Mesenchymal stem cell (in vitro differentiated cells and primary cell): ENCODE results near the gene LENEP.

Source experiments
- DNase-seq: peaks from one replicate; pipeline ENCODE4 v3.0.0-alpha.2; 2013
- H2AFZ ChIP-seq: one replicate; pipeline ENCODE4 v1.6.1; 2013; ENCODE audit warnings: low read depth, mild to moderate bottlenecking, control low read depth, inconsistent platforms, low read length, moderate library complexity
- H2AK5ac ChIP-seq: 2 replicates; pipeline ENCODE4 v1.6.1; 2013; ENCODE audit warnings: low read length, moderate library complexity, mild to moderate bottlenecking, inconsistent platforms; ENCODE audit not compliant: severe bottlenecking
- H2BK120ac ChIP-seq: one replicate; pipeline ENCODE4 v1.6.1; 2013; ENCODE audit warnings: low read depth, mild to moderate bottlenecking, inconsistent platforms, low read length, moderate library complexity
- H2BK12ac ChIP-seq, 2 experiments: one replicate each; pipeline ENCODE4 v1.6.1; 2013; ENCODE audit warnings: inconsistent platforms in 2 of 2, low read length in 2 of 2, mild to moderate bottlenecking in 2 of 2, moderate library complexity in 2 of 2, control low read depth in 1 of 2
- H2BK15ac ChIP-seq: one replicate; pipeline ENCODE4 v1.6.1; 2013; ENCODE audit warnings: mild to moderate bottlenecking, low read depth, inconsistent platforms; ENCODE audit not compliant: poor library complexity, severe bottlenecking
- H2BK5ac ChIP-seq: 2 replicates; pipeline ENCODE4 v1.6.1; 2013; ENCODE audit warnings: low read depth, mild to moderate bottlenecking, low read length, control low read depth, inconsistent platforms; ENCODE audit not compliant: poor library complexity, severe bottlenecking
- H3K14ac ChIP-seq, 2 experiments: one replicate each; pipeline ENCODE4 v1.6.1; 2013; ENCODE audit warnings: inconsistent platforms in 2 of 2, low read length in 2 of 2, control low read depth in 1 of 2, mild to moderate bottlenecking in 1 of 2, moderate library complexity in 1 of 2
- H3K18ac ChIP-seq, 2 experiments: one replicate each; pipeline ENCODE4 v1.6.1; 2013; ENCODE audit warnings: inconsistent platforms in 2 of 2, low read length in 2 of 2, control low read depth in 1 of 2, low read depth in 1 of 2, mild to moderate bottlenecking in 1 of 2
- H3K23ac ChIP-seq, 2 experiments: one replicate each; pipeline ENCODE4 v1.6.1; 2013; ENCODE audit warnings: inconsistent platforms in 2 of 2, low read length in 2 of 2, mild to moderate bottlenecking in 2 of 2, moderate library complexity in 2 of 2, control low read depth in 1 of 2
- H3K27ac ChIP-seq: 2 replicates; pipeline ENCODE4 v1.5.1; 2013; ENCODE audit warnings: mild to moderate bottlenecking, moderate library complexity, low read length, control low read depth, inconsistent platforms; ENCODE audit not compliant: poor library complexity, severe bottlenecking
- H3K27me3 ChIP-seq, 2 experiments: 2 replicates each; pipeline versions ENCODE4 v1.6.1 to v1.7.0; 2013; ENCODE audit warnings: low read length in 2 of 2, mild to moderate bottlenecking in 2 of 2, moderate library complexity in 2 of 2, control low read depth in 1 of 2, inconsistent platforms in 1 of 2; ENCODE audit not compliant: control insufficient read depth in 1 of 2, insufficient read depth in 1 of 2
- H3K36me3 ChIP-seq, 2 experiments: 2 replicates each; pipeline versions ENCODE4 v1.6.1 to v1.7.0; 2013; ENCODE audit warnings: low read length in 2 of 2, control low read depth in 1 of 2, inconsistent platforms in 1 of 2, low read depth in 1 of 2, mild to moderate bottlenecking in 1 of 2; ENCODE audit not compliant: insufficient read depth in 2 of 2, control insufficient read depth in 1 of 2
- H3K4ac ChIP-seq, 2 experiments: one replicate each; pipeline ENCODE4 v1.6.1; 2013; ENCODE audit warnings: inconsistent platforms in 2 of 2, low read length in 2 of 2, mild to moderate bottlenecking in 2 of 2, moderate library complexity in 2 of 2, control low read depth in 1 of 2, low read depth in 1 of 2
- H3K4me1 ChIP-seq: 2 replicates; pipeline ENCODE4 v1.6.1; 2013; ENCODE audit warnings: low read depth, low read length, control low read depth; ENCODE audit not compliant: control insufficient read depth, insufficient read depth
- H3K4me2 ChIP-seq: 2 replicates; pipeline ENCODE4 v1.6.1; 2013; ENCODE audit warnings: low read length, mild to moderate bottlenecking, inconsistent platforms; ENCODE audit not compliant: poor library complexity, severe bottlenecking
- H3K4me3 ChIP-seq, 2 experiments: 2 replicates each; pipeline versions ENCODE4 v1.5.1 to v1.7.0; 2013; ENCODE audit warnings: low read length in 2 of 2, mild to moderate bottlenecking in 2 of 2, control low read depth in 1 of 2, low read depth in 1 of 2; ENCODE audit not compliant: insufficient read depth in 1 of 2
- H3K79me1 ChIP-seq: replicated peaks from 2 replicates; pipeline ENCODE4 v1.6.1; 2013; ENCODE audit warnings: mild to moderate bottlenecking, control low read depth, low read length, inconsistent platforms; ENCODE audit not compliant: poor library complexity, severe bottlenecking
- H3K9ac ChIP-seq: 2 replicates; pipeline ENCODE4 v1.7.0; 2013; ENCODE audit warnings: mild to moderate bottlenecking, low read length, moderate library complexity
- H3K9me3 ChIP-seq: 2 replicates; pipeline ENCODE4 v1.7.0; 2013; ENCODE audit warnings: mild to moderate bottlenecking, low read length; ENCODE audit not compliant: control insufficient read depth
- H4K8ac ChIP-seq: one replicate; pipeline ENCODE4 v1.6.1; 2013; ENCODE audit warnings: inconsistent platforms, mild to moderate bottlenecking, low read length, moderate library complexity
- H4K91ac ChIP-seq: one replicate; pipeline ENCODE4 v1.6.1; 2013; ENCODE audit warnings: mild to moderate bottlenecking, low read length, inconsistent platforms
- WGBS: methylation state at CpG from one replicate; pipeline ENCODE4 v1.1.7; 2013; ENCODE audit warnings: mixed read lengths; 5-methylcytosine and 5-hydroxymethylcytosine counted together

Gene LENEP

DNA sequence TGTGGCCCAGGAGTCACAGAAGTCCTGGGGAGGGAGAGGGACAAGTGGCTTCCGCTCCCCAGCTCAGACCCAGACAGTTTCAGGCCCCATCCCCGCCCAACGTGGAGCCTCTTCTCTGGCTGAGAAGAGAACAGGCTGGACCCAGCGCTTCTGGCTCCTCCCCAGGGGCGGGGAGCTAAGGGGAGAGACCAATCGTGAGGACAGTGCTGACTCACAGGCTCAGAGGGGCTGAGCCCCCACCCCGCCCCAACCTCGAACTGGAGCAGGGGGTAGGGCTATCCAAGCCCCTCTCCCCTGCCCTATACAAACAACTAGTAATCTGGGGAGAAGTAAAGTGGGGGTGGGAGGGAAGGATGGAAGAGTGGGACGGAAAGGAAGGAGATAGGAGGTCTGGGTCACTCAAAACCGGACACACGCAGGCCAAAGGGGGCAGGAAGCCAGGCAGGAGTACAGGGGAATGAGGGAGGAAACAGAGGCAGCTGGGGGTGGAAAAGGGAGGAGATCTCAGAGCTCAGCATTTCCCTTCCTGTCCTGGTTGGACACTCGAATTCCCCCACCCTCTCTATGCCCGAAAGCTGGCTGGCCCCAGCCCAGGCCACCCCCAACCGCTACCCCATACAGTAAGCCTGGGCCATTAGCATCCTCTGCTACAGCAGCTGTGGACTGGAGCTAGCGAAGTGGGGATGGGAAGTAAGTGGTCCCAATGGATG lies 22.6 kb upstream of the LENEP start, which contains the start of gene SHC1:
TSS of gene SHC1 (minus strand) at position 117 of the 710 bp plus-strand sequence. CDS start 221 bp downstream, outside the sequence.
- Histone ChIP-seq H4K91ac (peak within 1 kb of the TSS; percentile 99), H2BK15ac (peak within 1 kb of the TSS; percentile 92), H3K9ac (peak within 1 kb of the TSS; percentile 98), H3K23ac (peak within 1 kb of the TSS in 1 of 2 experiments; percentile 92), H3K36me3 (peaks cover 28% of the 10 kb centered on the region in 2 experiments), H2AFZ (no peak within 1 kb of the TSS), H3K18ac (peak within 1 kb of the TSS; percentile 92 to 98), H2AK5ac (peak within 1 kb of the TSS; percentile 100), H3K4me3 (peak within 1 kb of the TSS; percentile 70 to 90), H2BK120ac (peak within 1 kb of the TSS; percentile 87), H2BK5ac (peak within 1 kb of the TSS; percentile 83), H3K27me3 (no peaks in the 10 kb centered on the region), H3K27ac (peak within 1 kb of the TSS; percentile 100), H3K4me1 (peaks cover 31% of the 10 kb centered on the region), H4K8ac (peak within 1 kb of the TSS; percentile 90), H3K79me1 (no peaks in the 10 kb centered on the region), H3K9me3 (no peaks in the 10 kb centered on the region), H3K4me2 (peak within 1 kb of the TSS; percentile 89), H3K4ac (peak within 1 kb of the TSS; percentile 97 to 98), H3K14ac (peak within 1 kb of the TSS in 1 of 2 experiments; percentile 57), H2BK12ac (peak within 1 kb of the TSS; percentile 97 to 100)
- 1% methylated on average over 7 of the region's 15 CpGs for WGBS
- peak; percentile 96 for DNase-seq

DNA sequence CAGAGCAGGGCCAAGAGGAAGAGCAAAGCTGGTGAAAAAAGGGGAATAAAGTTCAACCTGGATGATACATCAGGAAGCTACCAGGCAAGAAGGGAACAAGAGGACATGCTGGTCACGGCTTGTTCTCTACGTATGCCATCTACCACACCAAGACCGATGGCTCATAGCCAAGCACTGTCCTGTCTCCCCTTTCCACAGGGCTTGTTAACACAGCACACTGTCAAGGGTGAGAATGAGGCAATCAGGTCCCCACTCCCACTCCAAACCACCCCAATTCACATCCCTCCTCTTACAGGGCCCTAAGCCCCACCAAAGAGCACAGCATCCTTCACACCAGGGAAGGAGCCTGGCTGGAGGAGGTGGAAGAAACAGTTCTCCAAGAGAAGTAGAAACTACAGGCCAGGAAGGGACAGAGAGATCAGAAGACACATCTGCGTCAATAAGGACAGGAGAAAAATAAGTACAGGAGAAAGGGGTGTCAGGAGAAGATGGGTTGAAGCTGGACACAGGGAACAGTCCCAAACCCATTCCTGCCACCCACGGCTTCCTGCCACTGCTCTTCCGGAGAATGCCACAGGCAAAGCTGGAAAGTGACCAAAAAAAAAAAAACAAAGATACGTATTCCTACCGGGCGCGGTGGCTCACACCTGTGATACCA lies 21.9 kb upstream of the LENEP start:
- Histone ChIP-seq H3K18ac (peak overlapping the region; percentile 92 to 98), H3K27ac (peak overlapping the region; percentile 100), H2BK5ac (peak overlapping the region; percentile 69), H3K4me2 (peak overlapping the region; percentile 62), H2BK12ac (peak overlapping the region; percentile 97 to 100), H3K23ac (peak overlapping the region in 1 of 2 experiments; percentile 91), H3K4me3 (peak overlapping the region in 1 of 2 experiments; percentile 90), H2BK120ac (peak overlapping the region; percentile 87), H3K27me3 (no peaks in the 10 kb centered on the region), H4K91ac (peak overlapping the region; percentile 99), H3K9ac (peak overlapping the region; percentile 98), H3K9me3 (no peaks in the 10 kb centered on the region), H3K4me1 (peaks cover 27% of the 10 kb centered on the region), H2AK5ac (peak overlapping the region; percentile 100), H2BK15ac (peak overlapping the region; percentile 92), H3K79me1 (no peaks in the 10 kb centered on the region), H3K14ac (peak overlapping the region in 1 of 2 experiments; percentile 37), H3K36me3 (peaks cover 21% of the 10 kb centered on the region in 2 experiments), H2AFZ (no peak overlapping the region), H4K8ac (peak overlapping the region; percentile 90), H3K4ac (peak overlapping the region; percentile 97 to 98)
- DNase-seq: no peak
- 57% methylated on average over 10 of the region's 10 CpGs for WGBS

DNA sequence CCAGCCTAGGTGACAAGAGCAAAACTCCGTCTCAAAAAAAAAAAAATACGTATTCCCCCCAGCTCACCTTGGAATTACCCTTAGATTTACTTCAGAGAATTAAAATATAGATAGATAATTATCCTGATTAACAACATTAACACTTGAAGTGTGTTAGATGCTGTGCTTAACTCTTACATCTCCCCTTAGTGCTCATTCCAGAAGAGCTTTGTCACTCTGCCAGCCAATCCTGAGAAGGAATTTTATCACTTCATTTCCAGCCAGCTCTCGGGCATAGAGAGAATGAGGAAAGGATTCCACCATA lies 21.2 kb upstream of the LENEP start:
- peak overlapping the region; percentile 53 for H3K4me2 ChIP-seq
- no peaks in the 10 kb centered on the region for H3K9me3 ChIP-seq
- H3K9ac ChIP-seq: peak overlapping the region; percentile 98
- H4K8ac ChIP-seq: peak overlapping the region; percentile 8
- H2BK5ac ChIP-seq: peak overlapping the region; percentile 3
- H3K4me1 ChIP-seq: peaks cover 27% of the 10 kb centered on the region
- H2AFZ ChIP-seq: no peak overlapping the region
- H2BK120ac ChIP-seq: peak overlapping the region; percentile 8
- H2AK5ac ChIP-seq: peak overlapping the region; percentile 62
- DNase-seq: no peak
- no peak overlapping the region for H3K14ac ChIP-seq
- H3K27ac ChIP-seq: peak overlapping the region; percentile 100
- peak overlapping the region; percentile 34 for H4K91ac ChIP-seq
- H2BK15ac ChIP-seq: peak overlapping the region; percentile 15
- no peaks in the 10 kb centered on the region for H3K79me1 ChIP-seq
- H2BK12ac ChIP-seq: peak overlapping the region; percentile 15 to 94
- peak overlapping the region; percentile 49 to 94 for H3K18ac ChIP-seq
- no peak overlapping the region for H3K23ac ChIP-seq
- no peaks in the 10 kb centered on the region for H3K27me3 ChIP-seq
- peak overlapping the region in 1 of 2 experiments; percentile 85 for H3K4me3 ChIP-seq
- H3K36me3 ChIP-seq: peaks cover 15 to 16% of the 10 kb centered on the region in 2 experiments
- H3K4ac ChIP-seq: peak overlapping the region in 1 of 2 experiments; percentile 79
- no CpG with 5 or more reads among the region's 3 CpGs for WGBS
